Measurements from ENCODE around the gene RNF4. TPM values are rescaled to one million over a fixed set of nuclear protein-coding genes. Genes with fewer than 3 reads are reported as not detected.

The RNF4 gene
- total and polyA plus RNA-seq, 10 of the 15 experiments (the other 5 are each of a cell fraction or from before 2014, with no cell fraction given): 34.9 to 145 (median 76.1) TPM

GRCh38 chr4:2486981-2487380 is 18.1 kb downstream of the RNF4 start:
- no peak overlapping the region for H2AFZ ChIP-seq (ENCODE audit: control insufficient read depth, low read depth, low read length)
- H3K27me3 ChIP-seq (replicated peaks in 1 of 2; ENCODE audit: control insufficient read depth in 2 of 2, insufficient read depth in 2 of 2, low read length in 1 of 2): no peaks in the 10 kb centered on the region
- RAD21 ChIA-PET (ENCODE audit: unreplicated experiment): interaction anchor here (1.3 to 8.0 kb wide), 3 partner anchors 9 to 49 kb away, joined by 6 to 51 read pairs (median 11); partner anchors contain the start of genes FAM193A and RNF4
- CTCF ChIA-PET: interaction anchor here (1.3 to 3.3 kb wide), 3 partner anchors 15 to 48 kb away, joined by 3 to 11 read pairs (median 4); no protein-coding TSS in a partner anchor
- H3K9ac ChIP-seq (ENCODE audit: control insufficient read depth, insufficient read depth, low read length): no peak overlapping the region
- BruUV-seq (replicated peaks): no TSS peak
- ATAC-seq (no peak), FAIRE-seq (no peak), DNase-seq (ENCODE audit: low read depth, low spot score) (no peak)
- no peaks in the 10 kb centered on the region for H3K9me3 ChIP-seq (replicated peaks; ENCODE audit: control insufficient read depth, insufficient read depth, low read length)
- peak overlapping the region; percentile 41 for H3K4me2 ChIP-seq (ENCODE audit: control insufficient read depth, insufficient read depth)
- SMC1A ChIA-PET (ENCODE audit: uncharacterized antibody, unreplicated experiment): interaction anchor here (1.0 to 12.4 kb wide), 6 partner anchors 9 to 226 kb away, joined by 3 to 113 read pairs (median 5); partner anchors contain the start of gene RNF4
- POLR2A ChIA-PET: interaction anchor here (0.5 to 9.1 kb wide), 5 partner anchors 8 to 415 kb away, joined by 4 to 80 read pairs (median 5); partner anchors contain the start of genes FAM193A and RNF4
- peaks cover 39% of the 10 kb centered on the region for H4K20me1 ChIP-seq (ENCODE audit: control insufficient read depth, insufficient read depth)
- 74% methylated on average over 6 of the region's 6 CpGs for WGBS (ENCODE audit: insufficient coverage, insufficient replicate concordance, low lambda C conversion rate, missing lambda C conversion rate)
- in situ Hi-C loops (cut with MboI) (no loop called here), intact Hi-C loops (cut with micrococcal nuclease; ENCODE audit: unreplicated experiment) (no loop called here)
- H3K36me3 ChIP-seq (ENCODE audit: control insufficient read depth in 2 of 2, insufficient read depth in 2 of 2, low read length in 1 of 2): peaks cover 18 to 31% of the 10 kb centered on the region in 2 experiments
- H3K4me3 ChIP-seq: peak overlapping the region; percentile 23; the same call in 1 of the 2 replicates
- H3K27ac ChIP-seq (ENCODE audit: control insufficient read depth, insufficient read depth): no peak overlapping the region
- peaks cover 90% of the 10 kb centered on the region for H3K79me2 ChIP-seq (ENCODE audit: control insufficient read depth, insufficient read depth, low read length)
- H3K4me1 ChIP-seq (ENCODE audit: control insufficient read depth, insufficient read depth, low read length): peaks cover 63% of the 10 kb centered on the region
- no peak for TF ChIP-seq ELK1 (IDR thresholded peaks at IDR 0.05; ENCODE audit: low read depth, low read length)
- no peak for TF ChIP-seq NFIC (IDR thresholded peaks at IDR 0.05; ENCODE audit: low read depth, low read length)
- TF ChIP-seq HDAC2 (IDR thresholded peaks at IDR 0.05): no peak
- TF ChIP-seq ZNF592 (IDR thresholded peaks at IDR 0.05): no peak
- TF ChIP-seq HSF1 (IDR thresholded peaks at IDR 0.05; ENCODE audit: low read depth, low read length): no peak
- TF ChIP-seq HDGF (IDR thresholded peaks at IDR 0.05): no peak
- TF ChIP-seq ZBED1 (IDR thresholded peaks at IDR 0.05; ENCODE audit: borderline replicate concordance): no peak
- no peak for TF ChIP-seq FOXK2 (IDR thresholded peaks at IDR 0.05)
- no peak for TF ChIP-seq BCL3 (IDR thresholded peaks at IDR 0.05; ENCODE audit: borderline replicate concordance, insufficient read depth, low read depth, low read length, poor library complexity, severe bottlenecking)
- no peak for TF ChIP-seq RELA (IDR thresholded peaks at IDR 0.05; ENCODE audit: borderline replicate concordance, partially characterized antibody)
- TF ChIP-seq CREM (IDR thresholded peaks at IDR 0.05; ENCODE audit: low read depth): no peak
- no peak for TF ChIP-seq ZNF207 (IDR thresholded peaks at IDR 0.05; ENCODE audit: borderline replicate concordance)
- no peak for TF ChIP-seq HDAC6 (IDR thresholded peaks at IDR 0.05; ENCODE audit: unreplicated experiment)
- TF ChIP-seq ETV6 (conservative IDR thresholded peaks at IDR 0.05 in 1 of 2, IDR thresholded peaks at IDR 0.05 in 1 of 2; ENCODE audit: borderline replicate concordance in 1 of 2, low read depth in 1 of 2): no peak

All from GM12878 (cell line).